ENCODE measurements around the gene KIF26A. TPM values are rescaled to one million over a fixed set of nuclear protein-coding genes. Genes with fewer than 3 reads are reported as not detected.
"Not testable (repeated sequence)": the region's sequence is repeated elsewhere in the genome, so short reads cannot be mapped to it uniquely, and the experiment has no call there.

KIF26A gene
- polyA plus RNA-seq, 1 donor, result 11.7 TPM

DNA sequence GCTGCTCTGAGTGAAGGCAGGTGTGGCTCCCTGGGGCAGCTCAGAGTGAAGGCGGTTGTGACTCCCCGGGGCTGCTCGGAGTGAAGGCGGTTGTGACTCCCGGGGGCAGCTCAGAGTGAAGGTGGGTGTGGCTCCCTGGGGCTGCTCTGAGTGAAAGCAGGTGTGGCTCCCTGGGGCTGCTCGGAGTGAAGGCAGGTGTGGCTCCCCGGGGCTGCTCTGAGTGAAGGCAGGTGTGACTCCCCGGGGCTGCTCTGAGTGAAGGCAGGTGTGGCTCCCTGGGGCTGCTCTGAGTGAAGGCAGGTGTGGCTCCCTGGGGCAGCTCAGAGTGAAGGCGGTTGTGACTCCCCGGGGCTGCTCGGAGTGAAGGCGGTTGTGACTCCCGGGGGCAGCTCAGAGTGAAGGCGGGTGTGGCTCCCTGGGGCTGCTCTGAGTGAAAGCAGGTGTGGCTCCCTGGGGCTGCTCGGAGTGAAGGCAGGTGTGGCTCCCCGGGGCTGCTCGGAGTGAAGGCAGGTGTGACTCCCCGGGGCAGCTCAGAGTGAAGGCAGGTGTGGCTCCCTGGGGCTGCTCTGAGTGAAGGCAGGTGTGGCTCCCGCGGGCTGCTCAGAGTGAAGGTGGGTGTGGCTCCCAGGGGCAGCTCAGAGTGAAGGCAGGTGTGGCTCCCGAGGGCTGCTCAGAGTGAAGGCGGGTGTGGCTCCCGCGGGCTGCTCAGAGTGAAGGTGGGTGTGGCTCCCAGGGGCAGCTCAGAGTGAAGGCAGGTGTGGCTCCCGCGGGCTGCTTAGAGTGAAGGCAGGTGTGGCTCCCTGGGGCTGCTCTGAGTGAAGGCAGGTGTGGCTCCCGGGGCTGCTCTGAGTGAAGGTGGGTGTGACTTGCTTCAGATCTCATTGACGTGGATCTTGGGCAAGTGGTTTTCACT lies 87.1 kb downstream of the KIF26A start:
- not testable (repeated sequence) for DNase-seq

DNA sequence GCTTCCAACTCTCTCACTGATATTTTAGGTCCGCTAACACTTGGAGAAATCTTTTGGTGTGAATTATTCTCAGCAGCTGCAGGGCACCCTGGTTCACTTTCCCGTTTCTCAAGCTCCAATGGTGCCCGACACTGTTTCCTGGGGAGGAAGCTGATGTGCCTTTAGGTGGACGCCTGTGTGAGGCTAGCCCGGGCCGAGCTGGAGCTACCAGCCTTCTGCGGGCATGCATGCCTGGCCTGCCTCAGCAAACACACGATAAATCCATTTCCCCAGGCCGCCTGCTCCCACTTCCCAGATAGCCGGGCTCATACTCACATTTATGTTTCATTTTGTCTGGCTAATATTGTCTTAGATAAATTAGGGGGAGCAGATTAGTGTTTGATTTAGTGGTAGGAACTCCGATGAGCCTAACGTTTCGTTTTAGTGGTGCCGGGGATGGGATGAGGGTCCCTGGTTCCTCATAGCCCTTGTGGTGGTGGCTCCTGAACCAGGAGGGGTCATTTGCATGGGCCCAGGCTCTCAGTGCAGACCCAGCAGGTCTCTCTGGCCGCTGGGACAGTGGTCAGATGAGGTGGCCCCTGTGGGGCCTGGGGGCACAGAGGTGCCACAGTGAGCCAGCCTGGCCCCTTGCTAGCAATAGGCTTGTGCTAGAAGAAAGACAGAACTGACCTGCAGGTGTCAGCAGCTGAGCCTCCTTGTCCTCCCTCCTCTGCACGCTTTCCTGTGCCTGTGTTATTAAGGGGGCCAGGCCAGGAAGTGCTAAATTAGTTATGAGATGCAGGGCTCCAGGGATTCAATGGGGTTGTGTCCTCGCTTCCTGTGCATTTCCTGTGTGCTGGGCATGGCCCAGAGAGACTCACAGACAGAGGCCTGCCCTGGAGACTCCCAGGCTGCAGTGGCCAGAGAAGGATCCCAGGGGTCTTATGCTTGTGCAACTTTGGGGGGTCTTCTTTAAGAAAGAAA lies 88.3 kb downstream of the KIF26A start:
- DNase-seq, result no peak

- DNase-seq, result no peak
Observed at GRCh38 chr14:104227806-104228205, 89.4 kb downstream of the KIF26A start.

- no peak for DNase-seq
Observed at GRCh38 chr14:104228221-104228620, 89.8 kb downstream of the KIF26A start.

DNA sequence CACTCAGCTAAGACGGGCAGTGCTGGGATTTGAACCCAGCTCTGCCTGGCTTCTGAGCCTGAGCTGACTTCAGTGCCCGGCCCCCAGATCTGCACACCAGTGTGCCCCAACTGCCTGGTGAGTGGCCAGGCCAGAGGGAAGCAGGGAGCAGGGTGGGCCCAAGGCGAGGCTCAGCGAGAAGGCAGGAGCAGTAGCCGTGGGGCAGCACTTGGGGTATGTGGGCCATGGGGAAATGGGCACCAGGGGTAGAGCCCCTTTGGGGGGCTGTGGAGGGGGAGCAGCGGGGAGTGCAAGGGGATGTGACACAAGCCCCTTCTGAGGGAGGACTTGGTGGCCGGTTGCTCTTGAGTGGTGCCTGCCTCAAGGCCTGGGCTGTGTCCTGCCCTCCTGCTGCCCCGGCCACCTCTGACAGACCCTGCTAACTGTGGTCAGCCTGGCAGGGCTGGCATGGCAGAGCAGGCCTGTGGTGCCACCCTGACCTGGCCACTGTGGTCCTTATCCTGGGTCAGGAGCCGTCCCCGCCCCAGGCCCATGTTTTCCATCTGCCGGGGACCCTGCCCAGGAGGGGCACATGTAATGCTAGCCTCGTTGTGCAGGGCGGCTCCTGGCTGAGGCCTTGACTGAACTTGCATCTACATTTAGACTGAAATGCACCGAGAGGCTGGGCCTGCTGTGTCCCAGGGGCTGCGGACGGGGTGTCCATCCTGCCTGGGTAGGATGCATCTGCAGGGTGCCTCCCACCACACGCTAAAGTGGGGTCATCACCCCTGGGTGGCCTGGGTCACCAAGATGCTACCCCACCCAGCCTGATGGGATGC lies 90.5 kb downstream of the KIF26A start:
- no peak for DNase-seq

- DNase-seq, result no peak
Observed at GRCh38 chr14:104229534-104230055, 91.2 kb downstream of the KIF26A start.

DNA sequence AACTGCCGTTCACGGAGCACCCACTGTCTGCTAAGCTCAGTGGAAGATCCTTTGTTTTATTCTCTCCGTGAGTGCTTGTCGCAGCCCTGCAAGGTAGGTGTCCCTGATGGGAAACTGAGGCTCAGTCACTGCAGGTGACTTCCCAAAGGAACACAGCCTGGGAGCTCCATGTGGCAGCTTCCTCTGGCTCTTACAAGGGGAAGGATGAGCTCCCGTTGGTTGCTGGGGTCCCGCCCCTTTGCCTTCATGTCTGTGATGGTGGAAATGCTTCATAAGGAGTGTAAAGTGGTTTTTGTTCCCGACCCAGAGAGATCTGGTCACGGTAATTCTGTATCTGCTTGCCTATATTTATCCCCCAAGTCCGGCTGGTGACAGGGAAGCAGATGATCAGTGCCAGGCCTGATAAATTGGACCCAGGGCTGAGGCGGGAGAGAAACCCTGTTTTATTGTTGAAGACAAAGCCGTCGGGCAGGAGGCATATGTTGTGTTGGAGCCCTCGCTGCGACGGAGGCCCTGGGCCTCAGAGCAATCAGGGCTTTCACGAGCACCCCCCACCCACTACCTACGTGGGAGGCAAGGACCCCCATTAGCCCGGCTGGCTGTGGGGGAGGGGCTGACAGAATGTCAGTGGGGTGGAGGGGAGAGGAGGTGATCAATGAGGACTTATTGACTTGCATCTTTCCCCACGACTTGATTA lies 91.9 kb downstream of the KIF26A start:
- no peak for DNase-seq

Other genes with a start within 250 kb of the KIF26A start
- 0.08 TPM for gene TDRD9, start 210.1 kb upstream of the KIF26A start, polyA plus RNA-seq (ENCODE audit: insufficient read length)
- gene RD3L, start 196.1 kb upstream of the KIF26A start, polyA plus RNA-seq (ENCODE audit: insufficient read length), result not detected
- gene ASPG, start 52.9 kb upstream of the KIF26A start, polyA plus RNA-seq (ENCODE audit: insufficient read length), result 2.1 TPM

All from hindlimb muscle (tissue), 1 donor.